ENCODE results near the gene STRA8. TPM values are rescaled to one million over a fixed set of nuclear protein-coding genes. Genes with fewer than 3 reads are reported as not detected.

Gene STRA8
- total RNA-seq, 4 donors from 2014 or later: not detected

DNA sequence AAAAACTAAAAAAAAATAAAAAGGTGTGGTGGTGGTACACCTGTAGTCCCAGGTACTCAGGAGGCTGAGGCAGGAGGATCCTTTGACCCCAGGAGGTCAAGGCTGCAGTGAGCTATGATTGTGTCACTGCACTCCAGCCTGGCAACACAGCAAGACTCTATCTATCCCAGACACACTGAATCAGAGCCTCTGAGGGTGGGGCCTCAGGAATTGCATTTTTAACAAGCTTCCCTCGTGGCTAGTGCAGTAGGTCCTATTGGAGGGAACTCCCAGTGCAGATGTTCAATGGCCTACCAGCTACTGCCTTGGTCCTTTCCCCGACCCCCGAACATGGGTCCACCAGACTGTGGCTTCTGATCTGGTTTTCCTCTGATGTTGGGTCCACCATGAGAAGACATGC, 14.9 kb downstream of the STRA8 start:
- intact Hi-C loops (cut with DNase I; ENCODE audit: low total_unique reads): no loop called here
- no peaks in the 10 kb centered on the region for H3K36me3 ChIP-seq
- H3K27ac ChIP-seq: no peak overlapping the region
- no peaks in the 10 kb centered on the region for H3K27me3 ChIP-seq
- no peak for DNase-seq
- no peak for TF ChIP-seq POLR2A (IDR thresholded peaks at IDR 0.05)
- TF ChIP-seq, protein P1, sequence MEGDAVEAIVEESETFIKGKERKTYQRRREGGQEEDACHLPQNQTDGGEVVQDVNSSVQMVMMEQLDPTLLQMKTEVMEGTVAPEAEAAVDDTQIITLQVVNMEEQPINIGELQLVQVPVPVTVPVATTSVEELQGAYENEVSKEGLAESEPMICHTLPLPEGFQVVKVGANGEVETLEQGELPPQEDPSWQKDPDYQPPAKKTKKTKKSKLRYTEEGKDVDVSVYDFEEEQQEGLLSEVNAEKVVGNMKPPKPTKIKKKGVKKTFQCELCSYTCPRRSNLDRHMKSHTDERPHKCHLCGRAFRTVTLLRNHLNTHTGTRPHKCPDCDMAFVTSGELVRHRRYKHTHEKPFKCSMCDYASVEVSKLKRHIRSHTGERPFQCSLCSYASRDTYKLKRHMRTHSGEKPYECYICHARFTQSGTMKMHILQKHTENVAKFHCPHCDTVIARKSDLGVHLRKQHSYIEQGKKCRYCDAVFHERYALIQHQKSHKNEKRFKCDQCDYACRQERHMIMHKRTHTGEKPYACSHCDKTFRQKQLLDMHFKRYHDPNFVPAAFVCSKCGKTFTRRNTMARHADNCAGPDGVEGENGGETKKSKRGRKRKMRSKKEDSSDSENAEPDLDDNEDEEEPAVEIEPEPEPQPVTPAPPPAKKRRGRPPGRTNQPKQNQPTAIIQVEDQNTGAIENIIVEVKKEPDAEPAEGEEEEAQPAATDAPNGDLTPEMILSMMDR (IDR thresholded peaks at IDR 0.05): no peak
- H3K9me3 ChIP-seq: no peaks in the 10 kb centered on the region
- no peaks in the 10 kb centered on the region for H3K4me1 ChIP-seq
- no peak overlapping the region for H3K4me3 ChIP-seq

DNA sequence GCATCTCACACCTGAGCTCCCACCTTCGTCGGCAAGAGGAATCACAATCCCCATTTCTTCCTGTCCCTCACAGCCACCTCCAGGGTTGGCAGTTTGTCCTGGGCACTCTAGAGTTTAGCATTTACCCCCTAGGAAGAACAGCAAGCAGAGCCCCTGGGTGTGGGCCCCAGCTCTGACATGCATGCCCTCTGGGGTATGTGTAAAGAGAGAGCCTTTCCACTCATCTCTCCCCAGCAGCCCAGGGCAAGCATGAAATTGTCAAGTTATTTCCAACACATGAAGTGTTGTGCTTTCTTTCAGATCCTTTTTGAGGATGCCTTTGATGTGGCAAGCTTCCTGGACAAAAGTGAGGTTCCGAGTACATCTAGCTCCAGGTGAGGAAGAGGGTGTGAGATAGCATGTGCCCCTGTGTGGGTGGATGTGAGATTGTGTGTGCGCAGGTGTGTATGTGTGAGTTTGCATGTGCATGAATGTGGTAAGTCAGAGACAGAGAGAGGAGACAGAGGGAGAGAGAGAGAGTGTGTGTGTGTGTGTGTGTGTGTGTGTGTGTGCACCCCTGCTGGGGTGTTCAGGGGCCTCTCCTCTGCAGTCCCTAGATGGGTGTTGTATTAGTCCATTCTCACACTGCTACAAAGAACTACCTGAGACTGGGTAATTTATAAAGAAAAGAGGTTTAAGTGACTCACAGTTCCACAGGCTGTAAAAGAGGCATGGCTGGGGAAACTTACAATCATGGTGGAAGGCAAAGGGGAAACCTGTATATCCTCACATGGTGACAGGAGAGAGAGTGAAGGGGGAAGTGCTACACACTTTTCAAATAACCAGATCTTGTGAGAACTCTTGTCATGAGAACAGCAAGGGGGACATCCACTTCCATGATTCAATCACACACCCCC, 18.1 kb downstream of the STRA8 start:
- Histone ChIP-seq H3K36me3 (no peaks in the 10 kb centered on the region), H3K4me3 (no peak overlapping the region), H3K9me3 (no peaks in the 10 kb centered on the region), H3K27me3 (no peaks in the 10 kb centered on the region), H3K4me1 (peaks cover 0 to 3% of the 10 kb centered on the region in 2 donors), H3K27ac (no peak overlapping the region)
- TF ChIP-seq, protein P1 (IDR thresholded peaks at IDR 0.05): no peak
- TF ChIP-seq POLR2A (IDR thresholded peaks at IDR 0.05): no peak
- intact Hi-C loops (cut with DNase I; ENCODE audit: low total_unique reads): no loop called here
- DNase-seq: no peak

DNA sequence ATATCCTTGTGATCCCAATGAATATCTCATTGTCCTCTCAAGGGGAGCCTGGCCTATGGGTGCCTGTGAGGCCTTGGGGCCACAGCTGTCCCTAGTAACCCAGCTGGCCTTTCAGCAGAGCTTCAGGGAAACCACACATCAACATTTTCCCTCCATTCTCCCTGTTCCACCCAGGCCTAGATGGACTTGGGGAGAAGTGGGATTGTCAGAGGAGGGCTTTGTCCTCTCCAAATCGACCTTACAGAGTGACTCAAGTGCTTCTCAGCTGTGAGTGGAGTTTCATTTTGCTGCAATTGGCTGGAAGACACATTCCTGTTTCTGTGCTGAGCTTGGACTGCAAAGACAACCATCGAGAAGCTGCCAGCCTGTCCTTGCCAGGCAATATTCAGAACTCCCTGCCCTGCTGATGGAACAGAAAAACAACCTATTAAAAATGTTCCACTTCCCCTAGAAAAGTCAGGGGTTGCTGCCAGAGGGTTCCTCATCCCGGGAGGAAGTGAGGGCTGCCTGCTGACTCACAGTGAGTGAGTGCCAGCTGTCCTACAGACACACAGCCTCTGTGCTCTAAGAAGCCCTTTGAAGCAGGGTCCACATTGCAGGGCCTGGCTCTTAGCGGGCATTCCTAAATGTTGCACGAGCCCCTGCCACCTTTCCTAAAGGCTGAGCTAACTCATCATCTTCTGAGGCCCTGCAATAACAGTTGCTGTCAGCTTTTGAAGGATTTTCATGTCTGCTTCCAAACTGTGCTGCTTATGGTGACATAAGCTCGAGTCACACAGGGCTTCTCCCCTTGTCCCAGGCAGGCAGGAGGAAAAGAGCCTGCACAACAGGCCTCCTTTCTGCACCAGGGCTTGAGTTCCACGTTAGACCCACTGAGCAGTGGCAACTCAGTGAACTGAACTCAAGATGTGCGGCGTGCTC, 20.5 kb downstream of the STRA8 start:
- peaks cover 0 to 3% of the 10 kb centered on the region in 2 donors for H3K4me1 ChIP-seq
- peak; percentile 51 to 57 for DNase-seq
- H3K36me3 ChIP-seq: no peaks in the 10 kb centered on the region
- intact Hi-C loops (cut with DNase I; ENCODE audit: low total_unique reads): no loop called here
- no peaks in the 10 kb centered on the region for H3K27me3 ChIP-seq
- TF ChIP-seq, protein P1 (IDR thresholded peaks at IDR 0.05): no peak
- no peak for TF ChIP-seq POLR2A (IDR thresholded peaks at IDR 0.05)
- no peak overlapping the region for H3K4me3 ChIP-seq
- no peaks in the 10 kb centered on the region for H3K9me3 ChIP-seq
- peak overlapping the region; percentile 67 to 77 for H3K27ac ChIP-seq

DNA sequence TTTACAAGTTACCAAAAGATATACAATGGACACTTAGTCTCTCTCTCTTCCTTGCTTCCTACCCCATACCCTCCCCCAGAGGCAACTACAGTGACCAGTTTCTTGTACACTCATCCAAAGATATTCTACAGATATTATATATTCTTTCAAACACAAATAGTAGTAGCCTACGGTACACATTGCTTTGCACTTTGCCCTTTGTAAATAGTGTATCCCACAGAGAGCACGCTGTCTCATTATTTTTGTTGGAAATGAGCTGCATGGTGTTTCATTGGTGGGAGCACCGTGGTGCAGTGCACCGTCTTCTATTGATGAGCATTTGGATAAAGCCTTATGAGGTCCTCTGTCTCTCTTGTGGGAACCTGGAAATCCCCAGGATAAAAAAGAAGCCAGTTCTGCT, 24.2 kb downstream of the STRA8 start:
- no peak for DNase-seq
- TF ChIP-seq POLR2A (IDR thresholded peaks at IDR 0.05): no peak
- TF ChIP-seq, protein P1 (IDR thresholded peaks at IDR 0.05): no peak
- no peak overlapping the region for H3K4me3 ChIP-seq
- intact Hi-C loops (cut with DNase I; ENCODE audit: low total_unique reads): no loop called here
- H3K36me3 ChIP-seq: no peaks in the 10 kb centered on the region
- no peaks in the 10 kb centered on the region for H3K27me3 ChIP-seq
- H3K9me3 ChIP-seq: no peaks in the 10 kb centered on the region
- no peak overlapping the region for H3K27ac ChIP-seq
- H3K4me1 ChIP-seq: peaks cover 0 to 3% of the 10 kb centered on the region in 2 donors

Measured in uterus (tissue), 4 donors.